GM18867 (cell line): Measurements from ENCODE around the gene LCK.
"Not testable (repeated sequence)": the region's sequence is repeated elsewhere in the genome, so short reads cannot be mapped to it uniquely, and the experiment has no call there.

Source experiments
- ATAC-seq: cut with Tn5 transposase; IDR thresholded peaks from one replicate; pipeline ENCODE4 v1.9.1; 2021; ENCODE audit warnings: mild to moderate bottlenecking, moderate library complexity; ENCODE audit not compliant: unreplicated experiment

The LCK gene

DNA sequence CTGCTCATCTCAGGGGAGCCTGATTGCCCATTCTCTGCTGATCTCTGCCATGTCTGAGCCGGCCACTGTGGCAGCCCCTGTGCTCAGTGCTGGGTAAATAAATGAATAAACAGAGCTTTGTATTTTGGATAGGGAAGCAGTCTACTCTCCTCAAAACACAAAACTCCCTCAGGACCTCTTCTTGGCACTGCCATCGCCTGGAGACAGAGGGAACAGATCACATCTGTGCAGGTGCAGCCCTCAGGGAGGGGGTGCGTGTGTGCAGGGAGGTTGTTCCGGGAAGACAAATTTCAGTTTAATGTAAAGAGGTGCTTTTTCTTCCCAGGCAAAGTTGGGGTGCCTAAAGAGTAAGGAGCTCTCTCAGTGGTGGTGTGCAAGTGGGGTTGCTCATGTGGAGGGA lies 11.7 kb upstream of the LCK start:
- no peak for ATAC-seq

DNA sequence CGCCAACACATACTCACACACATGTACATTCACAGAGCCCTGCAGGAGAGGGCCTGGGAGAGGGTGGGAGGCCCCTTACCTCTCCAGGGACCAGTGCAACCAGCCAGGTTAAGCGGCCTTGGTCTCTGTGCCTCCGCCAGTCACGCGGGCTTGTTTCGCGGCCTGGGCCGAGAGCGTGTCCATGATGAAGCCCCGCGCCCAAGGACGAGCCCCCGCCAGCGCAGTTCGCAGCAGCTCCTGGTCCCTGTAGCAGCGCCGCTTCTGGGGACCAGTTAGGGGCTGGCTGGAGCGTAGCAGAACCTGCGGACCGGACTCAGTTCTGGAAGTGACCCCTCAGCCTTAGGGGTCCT lies 11.3 kb upstream of the LCK start:
- no peak for ATAC-seq

- ATAC-seq: no peak
These were observed 10.7 kb upstream of the LCK start for GRCh38 chr1:32240140-32240951.

DNA sequence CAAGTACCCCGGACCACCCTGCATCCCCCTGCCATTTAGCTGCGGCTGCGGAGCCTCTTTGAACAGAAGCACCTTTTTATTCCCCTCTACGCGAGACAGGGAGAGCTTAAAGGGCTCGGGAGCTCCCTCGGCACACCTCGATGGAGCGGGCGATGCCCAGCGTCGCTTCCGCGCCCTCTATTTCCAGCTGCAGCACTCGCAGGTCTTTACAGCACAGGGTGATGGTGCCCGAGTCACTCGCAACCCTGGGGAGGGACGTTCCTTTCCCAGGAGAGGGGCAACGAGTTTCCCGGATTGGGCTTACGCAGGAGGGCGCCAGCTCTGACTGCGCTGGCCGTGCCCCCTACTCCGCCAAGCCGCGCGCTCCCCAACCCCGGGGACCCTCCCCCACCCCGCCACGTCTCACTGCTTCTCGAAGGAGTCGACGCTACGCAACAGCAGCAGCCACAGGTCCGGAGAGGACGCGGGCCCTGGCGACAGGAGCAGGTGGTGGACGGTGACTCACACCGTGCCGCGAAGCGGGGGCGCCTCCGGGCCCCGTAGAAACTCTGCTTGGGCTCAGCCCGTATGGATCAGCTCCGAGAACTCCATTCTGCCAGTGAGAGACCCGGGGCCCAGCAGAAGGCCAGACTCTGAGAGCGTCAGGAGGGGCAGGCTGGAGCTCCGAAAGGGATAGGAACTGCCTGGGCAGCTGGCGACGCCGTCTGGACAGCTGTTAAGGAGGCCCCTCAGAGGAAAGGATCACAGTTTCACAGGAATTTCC lies 9.9 kb upstream of the LCK start:
- ATAC-seq: no peak

- no peak for ATAC-seq
These were observed 8.7 kb upstream of the LCK start for GRCh38 chr1:32242341-32242851.

GRCh38 chr1:32246888-32247273 lies 4.2 kb upstream of the LCK start, which contains the start of gene FAM167B:
Gene FAM167B (plus strand): TSS chr1:32247222. CDS start chr1:32247422, 200 bp downstream.
- ATAC-seq: no peak

DNA sequence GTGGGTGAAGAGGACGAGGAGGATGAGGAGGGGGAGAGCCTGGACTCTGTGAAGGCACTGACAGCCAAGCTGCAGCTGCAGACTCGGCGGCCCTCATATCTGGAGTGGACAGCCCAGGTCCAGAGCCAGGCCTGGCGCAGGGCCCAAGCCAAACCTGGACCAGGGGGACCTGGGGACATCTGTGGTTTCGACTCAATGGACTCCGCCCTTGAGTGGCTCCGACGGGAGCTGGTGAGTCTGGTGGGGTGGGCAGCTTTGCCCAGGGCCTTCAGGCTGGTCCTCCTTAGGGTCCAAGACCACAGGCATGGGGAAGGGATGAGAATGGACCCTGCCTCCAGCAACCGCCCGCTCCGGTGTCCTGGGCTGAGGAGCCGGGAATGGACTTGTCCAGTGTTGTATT lies 3.6 kb upstream of the LCK start:
- ATAC-seq: no peak

GRCh38 chr1:32247983-32248889 lies 2.8 kb upstream of the LCK start:
- ATAC-seq: peak; percentile 48

DNA sequence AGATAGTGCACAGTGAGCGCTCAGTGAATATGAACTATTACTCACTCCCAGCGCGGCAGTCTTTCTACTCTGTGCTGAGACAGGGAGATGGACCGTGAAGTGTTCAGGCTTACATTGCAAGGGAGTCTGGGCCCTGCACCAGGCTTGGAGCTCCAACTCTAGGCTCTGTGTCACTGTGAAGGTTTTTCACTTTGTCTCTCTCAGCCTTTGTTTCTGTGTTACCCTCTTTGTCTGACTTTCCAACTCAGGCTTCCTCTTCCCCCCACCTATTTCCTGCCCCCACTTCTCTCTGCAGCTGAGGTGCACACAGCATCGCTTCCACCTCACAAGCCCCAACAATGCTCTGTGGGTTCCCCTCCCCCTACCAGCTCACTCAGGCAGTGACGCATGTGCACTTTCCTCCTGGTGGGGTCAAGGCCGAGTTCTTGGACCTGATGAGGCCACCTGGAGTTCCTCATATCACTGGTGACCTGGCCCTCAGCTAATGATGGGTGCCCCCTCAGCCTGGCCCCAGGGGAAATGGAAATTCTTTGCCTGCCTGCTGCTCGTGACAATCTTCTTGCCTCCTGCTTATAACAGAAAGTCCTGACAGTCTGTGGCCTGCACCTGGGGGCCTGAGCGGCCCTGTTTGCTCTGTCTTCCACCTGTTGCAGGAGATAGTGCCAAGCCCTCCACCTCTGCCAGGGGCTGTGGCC lies 1.1 kb upstream of the LCK start:
- peak; percentile 75 for ATAC-seq

DNA sequence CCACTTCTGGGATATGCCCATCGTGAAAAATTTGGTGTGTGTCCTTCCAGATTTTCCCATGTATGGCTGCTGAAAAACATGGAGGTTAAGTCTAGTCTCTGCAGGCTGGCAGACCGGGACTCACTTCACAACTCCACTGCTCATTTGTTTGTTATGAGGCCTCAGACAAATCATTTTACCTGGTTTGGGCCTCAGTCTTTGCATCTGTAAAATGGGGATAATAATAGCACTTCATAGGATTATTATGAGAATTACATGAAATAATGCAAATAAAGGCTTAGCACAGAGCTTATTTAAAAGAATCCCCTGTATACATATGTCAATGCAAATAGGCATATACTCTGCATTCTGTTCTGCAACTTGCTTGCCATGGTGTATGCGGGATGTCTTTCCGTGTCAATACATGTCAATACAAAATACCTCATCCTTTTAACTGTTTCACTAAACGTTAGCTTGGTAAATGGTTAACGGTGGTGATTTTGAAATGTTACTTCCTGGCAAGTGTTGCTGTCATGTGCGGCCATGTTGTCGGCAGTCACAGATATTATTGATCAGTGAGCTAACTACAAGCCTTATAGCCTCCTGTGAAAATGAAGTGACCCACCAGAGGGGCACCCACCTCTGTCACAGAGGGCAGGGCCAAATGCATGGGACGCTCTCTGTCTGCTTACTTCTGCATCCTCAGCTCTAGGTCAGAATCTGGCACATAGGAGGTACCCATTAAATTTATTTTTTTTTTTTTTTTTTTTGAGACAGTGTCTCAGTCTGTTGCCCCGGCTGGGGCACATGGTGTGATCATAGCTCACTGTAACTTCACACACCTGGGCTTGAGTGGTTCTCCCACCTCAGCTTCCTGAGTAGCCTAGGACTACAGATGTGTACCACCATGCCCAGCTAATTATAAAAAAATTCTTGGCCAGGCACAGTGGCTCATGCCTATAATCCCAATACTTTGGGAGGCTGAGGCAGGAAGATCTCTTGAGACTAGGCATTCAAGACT lies 4.3 kb downstream of the LCK start:
- no peak for ATAC-seq

- ATAC-seq: no peak
These were observed 5.6 kb downstream of the LCK start for GRCh38 chr1:32256473-32257226.

- ATAC-seq: no peak
These were observed 6.1 kb downstream of the LCK start for GRCh38 chr1:32257227-32257508.

DNA sequence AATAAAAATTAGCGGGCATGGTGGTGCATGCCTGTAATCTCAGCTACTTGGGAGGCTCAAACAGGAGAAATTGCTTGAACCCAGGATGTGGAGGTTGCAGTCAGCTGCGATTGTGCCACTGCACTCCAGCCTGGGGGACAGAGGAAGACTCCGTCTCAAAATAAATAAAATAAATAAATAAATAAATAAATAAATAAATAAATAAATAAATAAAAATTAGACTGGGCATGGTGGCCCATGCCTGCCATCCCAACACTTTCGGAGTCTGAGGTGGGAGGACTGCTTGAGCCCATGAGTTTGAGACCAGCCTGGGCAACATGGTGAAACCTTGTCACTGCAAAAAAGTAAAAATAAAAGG lies 12.2 kb downstream of the LCK start:
- not testable (repeated sequence) for ATAC-seq

GRCh38 chr1:32263744-32264143 lies 12.7 kb downstream of the LCK start:
- no peak for ATAC-seq

GRCh38 chr1:32265846-32266245 lies 14.8 kb downstream of the LCK start:
- ATAC-seq: no peak

DNA sequence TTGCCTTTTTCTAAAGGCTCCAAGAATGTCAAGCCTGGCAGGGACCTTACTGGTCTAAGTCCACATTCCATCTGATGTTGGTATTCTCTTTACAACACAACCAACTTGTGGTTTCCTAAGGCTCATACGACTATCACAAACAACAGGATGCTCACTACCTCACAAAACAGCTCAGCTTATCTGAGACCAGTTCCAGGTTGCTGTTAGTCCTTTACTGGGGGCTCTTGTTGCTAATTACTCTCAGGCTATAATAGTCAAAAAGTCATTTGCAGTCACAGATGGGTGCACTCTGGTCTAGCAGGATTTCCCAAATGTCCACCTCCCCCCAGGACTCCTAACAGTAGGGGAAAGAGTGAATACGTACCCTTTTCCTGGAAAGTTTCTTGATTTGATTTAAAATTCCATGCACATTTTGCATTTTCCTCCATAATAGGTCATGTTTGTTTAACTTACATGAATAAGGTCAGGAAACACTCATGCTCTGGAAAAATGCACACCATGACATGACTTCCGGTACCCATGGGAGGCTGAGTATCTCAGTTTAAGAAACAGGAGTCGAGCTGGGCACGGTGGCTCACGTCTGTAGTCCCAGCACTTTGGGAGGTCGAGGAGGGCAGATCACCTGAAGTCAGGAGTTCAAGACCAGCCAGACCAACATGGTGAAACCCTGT lies 16.0 kb downstream of the LCK start:
- ATAC-seq: no peak

GRCh38 chr1:32269744-32270143 lies 18.7 kb downstream of the LCK start:
- ATAC-seq: no peak
